Colonic mucosa (tissue), 4 donors: ENCODE data around the gene FHIT. TPM values are rescaled to one million over a fixed set of nuclear protein-coding genes. Genes with fewer than 3 reads are reported as not detected.

Experiments used
- DNase-seq: peaks from one replicate; pipeline ENCODE4 v3.0.0-alpha.2; 2020
- H3K27ac ChIP-seq: fragments of 200-600 bp; one replicate; pipeline ENCODE4 v1.8.0; 2021
- H3K27me3 ChIP-seq: fragments of 200-600 bp; one replicate; pipeline ENCODE4 v1.8.0; 2021
- H3K36me3 ChIP-seq: fragments of 200-600 bp; one replicate; pipeline ENCODE4 v1.8.0; 2021
- H3K4me1 ChIP-seq: fragments of 200-600 bp; one replicate; pipeline ENCODE4 v1.8.0; 2021; ENCODE audit warnings: mild to moderate bottlenecking
- H3K4me3 ChIP-seq: fragments of 200-600 bp; one replicate; pipeline ENCODE4 v1.8.0; 2021
- H3K9ac ChIP-seq, 2 donors: one replicate each; pipeline ENCODE4 v1.7.0; 2013; ENCODE audit warnings: control low read depth in 2 of 2, low read depth in 2 of 2, low read length in 2 of 2
- H3K9me3 ChIP-seq: fragments of 200-600 bp; one replicate; pipeline ENCODE4 v1.8.0; 2021
- CTCF ChIP-seq: fragments of 200-600 bp; IDR thresholded peaks from one replicate; pipeline ENCODE4 v1.8.0; 2022; ENCODE audit warnings: antibody characterized with exemption, mild to moderate bottlenecking
- intact Hi-C: fragments of 100-400 bp; cut with DNase I; formaldehyde crosslinking; loops from one replicate; pipeline ENCODE4 v1.14.1; 2022
- total RNA-seq, 2 donors: library from RNA; stranded (reverse); fragmentation: NEBNext Ultra II Directional in 1 of 2; extraction: Animal tissue kit (Norgen Biotek cat#: 25700) in 1 of 2; gene quantifications; one replicate each; pipeline ENCODE4 v1.2.1, GENCODE V29; 2021
- donor health status: healthy.
- donor health status: DM: no; HTN: no; CAD: no.
- donor health status: DM: no; HTN: no; CAD: no.

FHIT gene
- total RNA-seq, 2 donors from 2014 or later: 7.7 to 9.4 TPM

GRCh38 chr3:59824876-59825275 is 1426.4 kb downstream of the FHIT start:
- intact Hi-C loops: no loop called here
- no peak overlapping the region for H3K4me3 ChIP-seq
- H3K9me3 ChIP-seq: no peaks in the 10 kb centered on the region
- no peaks in the 10 kb centered on the region for H3K36me3 ChIP-seq
- H3K27ac ChIP-seq: no peak overlapping the region
- no peak for TF ChIP-seq CTCF
- H3K4me1 ChIP-seq: no peaks in the 10 kb centered on the region
- DNase-seq: no peak
- no peak overlapping the region for H3K9ac ChIP-seq
- H3K27me3 ChIP-seq: no peaks in the 10 kb centered on the region

- Histone ChIP-seq H3K9me3 (no peaks in the 10 kb centered on the region), H3K9ac (no peak overlapping the region), H3K4me3 (no peak overlapping the region), H3K4me1 (no peaks in the 10 kb centered on the region), H3K27me3 (no peaks in the 10 kb centered on the region), H3K36me3 (no peaks in the 10 kb centered on the region), H3K27ac (no peak overlapping the region)
- intact Hi-C loops: no loop called here
- no peak for DNase-seq
- TF ChIP-seq CTCF: no peak
These were observed 1430.0 kb downstream of the FHIT start for GRCh38 chr3:59821274-59821673.

GRCh38 chr3:59820352-59820934 is 1430.8 kb downstream of the FHIT start:
- H3K4me3 ChIP-seq: no peak overlapping the region
- H3K27me3 ChIP-seq: no peaks in the 10 kb centered on the region
- no peaks in the 10 kb centered on the region for H3K36me3 ChIP-seq
- H3K9ac ChIP-seq: no peak overlapping the region
- intact Hi-C loops: no loop called here
- H3K9me3 ChIP-seq: no peaks in the 10 kb centered on the region
- H3K4me1 ChIP-seq: no peaks in the 10 kb centered on the region
- no peak for DNase-seq
- TF ChIP-seq CTCF: no peak
- no peak overlapping the region for H3K27ac ChIP-seq

GRCh38 chr3:59818919-59819300 is 1432.3 kb downstream of the FHIT start:
- Histone ChIP-seq H3K4me3 (no peak overlapping the region), H3K27me3 (no peaks in the 10 kb centered on the region), H3K36me3 (no peaks in the 10 kb centered on the region), H3K9ac (no peak overlapping the region), H3K27ac (no peak overlapping the region), H3K9me3 (no peaks in the 10 kb centered on the region), H3K4me1 (no peaks in the 10 kb centered on the region)
- TF ChIP-seq CTCF: no peak
- no peak for DNase-seq
- intact Hi-C loops: no loop called here

GRCh38 chr3:59818033-59818918 is 1433.0 kb downstream of the FHIT start:
- TF ChIP-seq CTCF: no peak
- intact Hi-C loops: no loop called here
- H3K4me3 ChIP-seq: no peak overlapping the region
- H3K27me3 ChIP-seq: no peaks in the 10 kb centered on the region
- no peaks in the 10 kb centered on the region for H3K9me3 ChIP-seq
- no peaks in the 10 kb centered on the region for H3K4me1 ChIP-seq
- peak; percentile 78 for DNase-seq
- H3K27ac ChIP-seq: no peak overlapping the region
- no peaks in the 10 kb centered on the region for H3K36me3 ChIP-seq
- no peak overlapping the region for H3K9ac ChIP-seq
